Ovary (tissue), 9 donors: ENCODE results near the gene CRTC1. TPM values are rescaled to one million over a fixed set of nuclear protein-coding genes. Genes with fewer than 3 reads are reported as not detected.

ENCODE experiments used
- DNase-seq, 5 donors: peaks; one replicate each; pipeline ENCODE4 v3.0.0-alpha.2; 2019 to 2020
- H3K27ac ChIP-seq, 2 donors: fragments of 200-600 bp; one replicate each; pipeline versions ENCODE4 v1.5.1 to v1.8.0; 2019 to 2022
- H3K27me3 ChIP-seq: fragments of 200-600 bp; one replicate; pipeline ENCODE4 v1.8.0; 2022
- H3K36me3 ChIP-seq: fragments of 200-600 bp; sonication (generic); one replicate; pipeline ENCODE4 v1.5.1; 2019
- H3K4me1 ChIP-seq: one replicate; pipeline ENCODE4 v1.8.1; 2013; ENCODE audit warnings: mild to moderate bottlenecking, moderate library complexity; ENCODE audit not compliant: insufficient read depth
- H3K4me3 ChIP-seq: fragments of 200-600 bp; sonication (generic); one replicate; pipeline ENCODE4 v1.5.1; 2017
- H3K9me3 ChIP-seq, 2 donors: fragments of 200-600 bp in 1 of 2; sonication (generic) in 1 of 2; one replicate each; pipeline versions ENCODE4 v1.5.1 to v1.8.1; 2013 to 2019; ENCODE audit warnings: mild to moderate bottlenecking in 1 of 2, moderate library complexity in 1 of 2
- CTCF ChIP-seq, 3 donors: fragments of 450-650 bp in 2 of 3; fragments of 200-600 bp in 1 of 3; IDR thresholded peaks; one replicate each; pipeline versions ENCODE4 v1.5.1 to v1.8.0; 2016 to 2022; ENCODE audit warnings: antibody characterized with exemption in 3 of 3, mild to moderate bottlenecking in 1 of 3
- EP300 ChIP-seq: sonication (generic); formaldehyde crosslinking; IDR thresholded peaks from one replicate; pipeline ENCODE4 v1.6.1; 2017; ENCODE audit warnings: antibody characterized with exemption
- POLR2A ChIP-seq: fragments of 450-650 bp; IDR thresholded peaks from one replicate; pipeline ENCODE4 v1.6.1; 2017; ENCODE audit warnings: antibody characterized with exemption, mild to moderate bottlenecking, moderate library complexity
- WGBS, 3 donors: extraction: QIAGEN DNeasy Blood & Tissue Kit in 1 of 3; methylation state at CpG; one replicate each; pipeline versions ENCODE4 v1.1.5 to v1.1.7; 2013 to 2017; 5-methylcytosine and 5-hydroxymethylcytosine counted together
- intact Hi-C, 4 donors: fragments of 100-400 bp; cut with DNase I; formaldehyde crosslinking; loops; one replicate each; pipeline versions ENCODE4 v1.11.0 to v1.15.1; 2022 to 2023
- polyA plus RNA-seq, 2 donors: library from polyadenylated mRNA; stranded (reverse); fragments of 200-250 nt in 1 of 2; fragments of 350-450 nt in 1 of 2; fragmentation: Illumina TruSeq in 1 of 2; extraction: RNeasy Lipid Tissue Mini Kit (QIAGEN cat#74804) in 1 of 2; gene quantifications; one replicate each; pipeline ENCODE4 v1.2.3, GENCODE V29; 2013 to 2014
- total RNA-seq, 7 donors: library from RNA; depleted of rRNA in 2 of 7; stranded (reverse); fragments of >200 nt in 2 of 7; fragmentation: NEBNext Ultra II Directional in 3 of 7; extraction: Animal tissue kit (Norgen Biotek cat#: 25700) in 3 of 7; gene quantifications; one replicate each; pipeline versions ENCODE4 v1.1.0 to v1.2.4, GENCODE V29; 2016 to 2023
- donor health status: DM: no; HTN: no; CAD: no; lungs with moderate emphysema.
- donor health status: DM: no; HTN: no; CAD: no.
- donor health status: Bipolar disorder and iron deficiency.
- donor health status: DM: yes; HTN: yes; CAD: no.
- donor health status: DM: no; HTN: no; CAD: no.
- donor health status: DM: yes; HTN: yes; CAD: no.

The CRTC1 gene
- total and polyA plus RNA-seq, 9 donors: 2.3 to 19.5 (median 12.9) TPM

DNA sequence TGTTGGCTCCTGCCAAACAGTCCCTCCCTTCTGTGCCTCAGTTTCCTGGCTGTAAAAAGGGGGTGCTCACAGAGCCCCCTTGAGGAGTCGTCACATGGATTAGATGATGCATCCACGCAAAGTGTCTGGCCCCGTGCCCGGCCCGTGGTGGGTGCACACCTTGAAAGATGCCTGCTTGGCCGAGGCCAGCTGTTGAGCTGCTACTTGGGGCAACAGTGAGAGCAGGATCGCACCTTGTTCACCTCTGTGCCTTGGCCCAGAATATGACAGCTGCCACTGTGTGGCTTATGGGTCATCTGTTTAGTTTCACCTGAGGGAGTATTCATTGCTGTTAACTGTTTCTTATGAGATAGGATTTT is 17.7 kb downstream of the CRTC1 start:
- H3K27me3 ChIP-seq: no peaks in the 10 kb centered on the region
- no peaks in the 10 kb centered on the region for H3K36me3 ChIP-seq
- TF ChIP-seq POLR2A (no peak), CTCF (IDR thresholded peaks at IDR 0.05) (no peak), EP300 (no peak)
- peak in 1 of 5 donors; percentile 58 for DNase-seq
- H3K4me1 ChIP-seq: peaks cover 7% of the 10 kb centered on the region
- no peaks in the 10 kb centered on the region for H3K9me3 ChIP-seq
- 7 to 16% (median 12%) methylated on average over 7 of the region's 7 CpGs for WGBS, 3 donors
- peak overlapping the region in 1 of 2 donors; percentile 62 for H3K27ac ChIP-seq
- peak overlapping the region; percentile 35 for H3K4me3 ChIP-seq
- intact Hi-C loops: no loop called here

- DNase-seq: no peak
- 82 to 85% (median 84%) methylated on average over 4 of the region's 4 CpGs for WGBS, 3 donors
- H3K9me3 ChIP-seq: no peaks in the 10 kb centered on the region
Measured at GRCh38 chr19:18704054-18704453, 20.6 kb downstream of the CRTC1 start.

DNA sequence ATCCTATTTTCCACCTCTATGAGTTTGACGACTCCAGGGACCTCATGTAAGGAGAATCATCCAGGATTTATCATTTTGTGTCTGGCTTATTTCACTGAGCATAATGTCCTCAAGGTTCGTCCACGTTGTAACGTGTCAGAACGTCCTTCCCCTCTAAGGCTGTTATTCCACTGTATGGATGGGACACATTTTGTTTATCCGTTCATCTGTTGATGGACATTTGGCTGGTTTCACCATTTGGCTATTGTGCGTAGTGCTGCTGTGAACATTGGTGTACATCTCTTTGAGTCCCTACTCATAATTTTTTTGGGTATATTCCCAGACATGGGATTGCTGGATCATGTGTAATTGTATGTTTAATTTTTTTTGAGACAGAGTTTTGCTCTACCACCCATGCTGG is 21.5 kb downstream of the CRTC1 start:
- no peaks in the 10 kb centered on the region for H3K27me3 ChIP-seq
- intact Hi-C loops: no loop called here
- no peak overlapping the region for H3K4me3 ChIP-seq
- DNase-seq: no peak
- no peaks in the 10 kb centered on the region for H3K9me3 ChIP-seq
- H3K4me1 ChIP-seq: peaks cover 3% of the 10 kb centered on the region
- H3K36me3 ChIP-seq: no peaks in the 10 kb centered on the region
- TF ChIP-seq EP300: no peak
- TF ChIP-seq CTCF (IDR thresholded peaks at IDR 0.05): no peak
- TF ChIP-seq POLR2A: no peak
- no peak overlapping the region for H3K27ac ChIP-seq
- 81 to 88% (median 87%) methylated on average over 7 of the region's 7 CpGs for WGBS, 3 donors

More at GRCh38 chr19:18704054-18704453, 20.6 kb downstream of the CRTC1 start:
- intact Hi-C loops: no loop called here
- no peak for TF ChIP-seq EP300
- no peak for TF ChIP-seq CTCF (IDR thresholded peaks at IDR 0.05)
- TF ChIP-seq POLR2A: no peak
- H3K4me3 ChIP-seq: no peak overlapping the region
- H3K36me3 ChIP-seq: no peaks in the 10 kb centered on the region
- no peaks in the 10 kb centered on the region for H3K27me3 ChIP-seq
- no peak overlapping the region for H3K27ac ChIP-seq
- H3K4me1 ChIP-seq: peaks cover 7% of the 10 kb centered on the region

DNA sequence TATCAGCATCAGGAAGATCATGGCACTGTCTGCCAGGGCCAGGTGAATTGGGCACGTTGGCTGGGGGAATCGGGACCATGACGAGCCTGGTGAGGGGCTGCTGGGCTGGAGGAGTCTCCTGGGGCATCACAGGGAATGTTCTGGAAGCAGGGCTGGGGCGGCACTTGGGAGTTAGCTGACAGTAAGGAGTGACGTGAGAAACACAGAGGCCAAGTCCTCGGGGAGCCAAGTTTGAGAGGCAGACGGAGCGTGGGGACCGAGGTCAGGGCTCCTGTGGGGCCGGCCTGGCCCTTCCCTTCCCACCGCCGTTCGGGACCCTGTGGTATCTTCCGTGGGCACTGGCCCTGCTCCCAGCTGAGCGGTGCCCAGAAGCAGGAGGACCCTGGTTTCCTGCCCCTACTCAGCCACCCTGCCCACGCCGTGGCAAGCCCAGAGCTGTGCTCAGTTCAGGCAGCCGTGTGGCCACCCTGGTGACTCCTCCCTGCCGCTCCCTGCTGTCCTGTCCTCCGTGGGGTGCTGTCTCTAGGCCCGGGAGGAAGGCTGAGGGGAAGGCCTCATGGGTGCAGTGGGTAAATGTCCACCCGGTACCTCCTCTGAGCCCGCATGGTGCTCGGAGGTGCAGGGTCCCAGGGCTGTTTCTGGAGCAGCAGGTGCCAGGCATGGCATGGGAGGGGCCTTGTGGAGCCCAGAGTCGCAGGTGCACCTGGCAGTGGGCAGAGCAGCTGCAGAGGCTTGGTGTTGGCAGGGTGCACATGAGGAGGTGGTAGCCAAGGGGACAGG is 25.2 kb downstream of the CRTC1 start:
- Histone ChIP-seq H3K27ac (no peak overlapping the region), H3K9me3 (no peaks in the 10 kb centered on the region), H3K4me1 (peaks cover 9% of the 10 kb centered on the region), H3K27me3 (no peaks in the 10 kb centered on the region), H3K4me3 (no peak overlapping the region), H3K36me3 (no peaks in the 10 kb centered on the region)
- TF ChIP-seq EP300: no peak
- TF ChIP-seq CTCF (IDR thresholded peaks at IDR 0.05): no peak
- no peak for TF ChIP-seq POLR2A
- DNase-seq: no peak
- intact Hi-C loops: no loop called here
- WGBS, 3 donors: 84 to 87% (median 85%) methylated on average over 25 of the region's 25 CpGs
